MV-4-11 (cell line): ENCODE results near the gene FBXL16.

Source experiments
- DNase-seq: peaks from one replicate; lab custom pipeline; 2025; lab: John Stamatoyannopoulos, UW

The FBXL16 gene

DNA sequence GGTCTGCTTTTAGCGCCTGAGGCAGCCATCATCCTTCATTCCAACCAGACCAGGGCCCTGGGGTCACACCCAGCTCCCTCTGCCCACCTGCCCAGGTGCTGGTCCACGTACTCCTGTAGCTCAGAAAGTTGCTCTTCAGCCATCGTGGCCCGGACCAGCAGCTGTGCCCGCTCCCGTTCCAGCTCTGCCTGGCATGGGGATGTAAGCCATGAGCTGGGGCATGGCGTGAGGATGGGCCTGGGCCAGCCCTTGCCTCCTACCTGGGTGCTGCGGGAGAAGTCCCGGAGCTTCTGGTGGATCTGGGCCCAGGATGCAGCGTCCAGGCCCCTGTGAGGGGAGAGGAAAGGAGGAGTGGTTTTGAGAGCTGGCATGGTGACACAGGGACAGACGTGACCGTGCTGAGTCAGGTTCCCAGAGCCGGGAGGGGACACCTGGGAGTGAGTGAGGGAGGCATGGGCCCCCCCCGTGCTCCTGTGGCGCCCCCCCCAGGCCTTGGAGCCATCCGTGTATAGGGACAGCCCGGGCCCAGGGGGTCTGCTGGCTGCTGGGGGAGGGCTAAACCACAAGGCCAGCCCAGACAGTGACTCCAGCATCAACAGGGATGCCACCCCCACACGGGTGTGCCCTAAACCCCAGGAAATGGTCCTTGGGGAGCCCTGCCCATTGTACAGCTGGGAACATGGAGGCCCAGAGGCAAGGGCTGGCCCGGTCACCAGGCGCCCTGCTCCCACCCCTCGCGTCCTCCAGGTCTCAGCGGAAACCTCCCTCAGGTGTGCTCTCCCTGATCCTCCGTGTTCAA, 17.4 kb upstream of the FBXL16 start:
- DNase-seq, result no peak

GRCh38 chr16:721765-722540, 16.4 kb upstream of the FBXL16 start:
- no peak for DNase-seq

DNA sequence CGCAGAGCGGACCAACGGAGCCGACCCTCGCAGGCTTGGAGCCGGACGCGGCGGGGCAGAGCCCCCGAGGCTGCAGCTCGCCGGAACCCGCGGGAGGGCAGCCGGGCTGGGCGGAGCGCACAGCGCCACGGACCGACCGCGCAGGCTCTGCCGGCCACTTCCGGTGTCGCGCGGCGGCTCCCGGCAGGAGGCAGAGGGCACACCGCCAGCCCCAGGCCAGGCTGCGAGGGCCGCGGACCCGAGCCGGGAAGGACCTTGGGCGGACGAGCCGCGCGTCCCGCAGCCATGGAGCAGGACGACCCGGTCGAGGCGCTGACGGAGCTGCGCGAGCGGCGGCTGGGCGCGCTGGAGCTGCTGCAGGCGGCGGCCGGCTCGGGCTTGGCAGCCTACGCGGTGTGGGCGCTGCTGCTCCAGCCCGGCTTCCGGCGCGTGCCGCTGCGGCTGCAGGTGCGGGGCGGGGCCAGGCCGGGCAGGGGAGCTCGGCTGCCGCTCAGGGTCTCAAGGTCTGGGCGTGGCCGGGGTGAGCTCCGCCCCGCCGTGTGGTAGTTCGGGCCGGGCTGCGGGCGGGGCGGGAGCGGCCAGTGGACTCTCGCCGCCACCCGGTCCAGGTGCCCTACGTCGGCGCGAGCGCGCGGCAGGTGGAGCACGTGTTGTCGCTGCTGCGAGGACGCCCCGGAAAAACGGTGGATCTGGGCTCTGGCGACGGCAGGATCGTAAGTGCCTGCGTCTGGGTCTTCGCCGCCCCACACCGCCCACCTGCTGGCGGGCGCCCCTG, 15.6 kb upstream of the FBXL16 start, which contains the start of gene ANTKMT:
Gene ANTKMT (plus strand): TSS at position 157 of the 775 bp plus-strand sequence. CDS start 129 bp downstream, at position 286.
- peak; percentile 80 for DNase-seq

GRCh38 chr16:720447-720989, 14.9 kb upstream of the FBXL16 start:
- peak; percentile 62 for DNase-seq

- peak; percentile 37 for DNase-seq
Observed at GRCh38 chr16:719815-720446, 14.3 kb upstream of the FBXL16 start.

DNA sequence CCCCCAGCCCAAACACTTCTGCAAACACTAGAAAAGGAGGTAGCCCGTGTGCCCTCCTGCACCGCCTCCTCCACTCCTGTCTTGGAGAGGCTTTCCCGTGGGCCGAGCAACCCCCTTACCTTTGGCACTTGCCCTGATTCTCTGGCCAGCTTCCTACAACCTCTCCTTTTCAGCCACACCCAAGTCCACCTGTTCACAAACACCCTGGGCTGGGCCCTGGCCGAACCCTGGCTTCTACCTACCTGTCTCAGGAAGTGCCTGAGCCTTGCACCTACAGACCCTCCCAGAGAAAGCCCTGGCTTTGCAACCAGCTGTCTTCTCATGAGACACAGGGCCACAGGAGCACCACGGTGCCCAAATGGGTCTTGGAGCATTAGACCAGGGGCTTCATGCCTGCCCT, 13.3 kb upstream of the FBXL16 start:
- DNase-seq, result no peak

GRCh38 chr16:718389-718788, 12.8 kb upstream of the FBXL16 start:
- DNase-seq, result no peak

DNA sequence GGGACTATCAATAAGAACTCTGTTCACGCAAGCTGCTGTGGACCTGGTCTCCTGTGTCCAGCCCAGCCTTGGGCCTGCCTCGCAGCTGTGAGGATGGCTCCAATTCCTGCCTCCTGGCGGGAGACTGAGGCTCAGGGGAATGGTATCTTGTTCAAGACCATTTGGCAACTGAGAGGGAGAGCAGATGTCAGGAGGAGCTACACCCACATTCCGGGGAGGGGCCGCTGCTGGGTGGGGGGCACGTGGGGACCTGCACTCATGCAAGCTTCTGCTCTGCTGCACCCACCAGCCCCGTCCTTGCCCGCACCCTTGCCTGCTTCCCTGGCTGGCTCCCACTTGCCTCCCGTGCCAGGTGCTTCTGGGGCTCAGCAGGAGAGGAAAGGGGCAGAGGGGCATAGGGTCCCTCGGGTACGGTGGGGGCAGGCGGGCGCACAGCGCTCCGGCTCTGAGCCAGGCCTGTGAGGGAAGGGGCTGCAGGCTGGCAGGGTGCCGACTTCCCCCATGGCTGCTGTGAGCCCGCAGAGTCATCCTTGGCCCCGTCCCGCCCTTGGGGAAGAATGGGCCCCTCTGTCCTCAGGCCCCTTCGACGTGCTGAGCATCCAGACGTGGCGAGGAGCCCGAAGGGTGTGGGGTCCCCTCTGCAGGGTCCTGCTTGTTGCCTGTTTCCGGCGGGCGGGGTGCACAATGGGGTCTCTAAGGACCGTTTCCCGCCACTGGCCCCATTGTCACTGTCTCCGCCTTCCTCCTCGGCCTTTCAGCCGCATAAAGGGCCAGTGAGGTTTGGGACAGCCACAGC, 12.0 kb upstream of the FBXL16 start:
- DNase-seq, result no peak

- DNase-seq, result no peak
Observed at GRCh38 chr16:716768-717325, 11.2 kb upstream of the FBXL16 start.

- DNase-seq, result no peak
Observed at GRCh38 chr16:716200-716568, 10.6 kb upstream of the FBXL16 start.

- no peak for DNase-seq
Observed at GRCh38 chr16:715477-716199, 10.0 kb upstream of the FBXL16 start.

DNA sequence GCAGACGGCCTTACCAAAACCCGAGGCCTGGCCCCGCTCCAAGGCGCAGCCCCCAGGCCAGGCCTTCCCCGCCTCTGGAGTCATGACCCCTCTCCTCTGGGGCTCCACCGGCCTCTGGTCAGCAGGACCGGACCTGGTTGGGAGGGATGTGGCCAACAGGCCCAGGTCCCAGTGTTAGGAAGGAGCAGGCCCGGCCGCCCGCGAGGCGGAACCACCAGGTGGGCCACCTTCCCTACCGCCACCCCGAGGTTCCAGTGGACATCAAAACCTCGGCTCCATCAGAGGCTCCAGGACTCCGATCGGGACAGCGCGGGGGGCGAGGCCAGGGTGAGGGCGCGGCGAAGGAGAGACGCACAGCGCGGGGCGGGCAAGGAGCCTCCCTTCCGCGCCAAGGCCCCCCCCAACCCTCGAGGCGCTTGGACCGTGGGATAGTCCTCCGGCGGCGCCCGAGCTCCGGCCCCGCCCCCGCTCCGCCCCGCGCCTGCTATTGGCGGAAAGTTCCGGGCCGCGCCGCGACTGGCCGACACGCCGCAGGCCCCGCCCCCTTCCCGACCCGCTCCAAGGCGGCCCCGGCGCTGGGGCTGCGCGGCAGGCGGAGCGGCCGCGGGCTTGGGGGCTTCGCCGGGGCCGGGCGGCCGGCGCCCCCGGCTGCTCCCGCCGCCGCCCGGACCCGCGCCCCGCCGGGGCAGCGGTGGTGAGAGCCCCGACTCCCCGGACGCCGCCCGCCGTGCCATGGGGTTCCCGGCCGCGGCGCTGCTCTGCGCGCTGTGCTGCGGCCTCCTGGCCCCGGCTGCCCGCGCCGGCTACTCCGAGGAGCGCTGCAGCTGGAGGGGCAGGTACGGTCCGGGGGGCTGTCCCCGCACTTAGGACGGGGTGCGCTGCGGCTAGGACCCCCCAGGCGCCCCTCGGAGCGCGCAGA, 9.2 kb upstream of the FBXL16 start, which contains the start of gene METRN:
Gene METRN (plus strand): TSS at position 561 of the 919 bp plus-strand sequence. CDS start 172 bp downstream, at position 733.
- DNase-seq, result peak; percentile 79

GRCh38 chr16:714079-714478, 8.5 kb upstream of the FBXL16 start:
- no peak for DNase-seq

DNA sequence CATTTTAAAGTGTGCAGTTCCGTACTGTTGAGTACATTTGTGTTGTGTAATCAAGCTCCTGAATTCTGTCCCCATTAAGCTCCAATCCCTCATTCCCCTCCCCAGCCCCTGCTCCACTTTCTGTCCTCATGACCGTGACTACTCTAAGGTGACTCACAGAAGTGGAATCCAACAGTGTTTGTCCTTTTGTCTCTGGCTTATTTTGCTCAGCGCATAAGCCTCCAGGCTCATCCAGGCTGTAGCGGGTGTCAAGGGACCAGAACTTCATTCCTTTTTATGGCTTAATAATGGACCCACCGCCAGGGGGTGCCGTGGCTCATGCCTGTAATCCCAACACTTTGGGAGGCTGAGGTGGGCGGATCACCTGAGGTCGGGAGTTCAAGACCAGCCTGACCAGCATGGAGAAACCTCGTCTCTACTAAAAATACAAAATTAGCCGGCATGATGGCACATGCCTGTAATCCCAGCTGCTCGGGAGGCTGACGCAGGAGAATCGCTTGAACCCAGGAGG, 7.2 kb upstream of the FBXL16 start:
- DNase-seq, result peak; percentile 54

DNA sequence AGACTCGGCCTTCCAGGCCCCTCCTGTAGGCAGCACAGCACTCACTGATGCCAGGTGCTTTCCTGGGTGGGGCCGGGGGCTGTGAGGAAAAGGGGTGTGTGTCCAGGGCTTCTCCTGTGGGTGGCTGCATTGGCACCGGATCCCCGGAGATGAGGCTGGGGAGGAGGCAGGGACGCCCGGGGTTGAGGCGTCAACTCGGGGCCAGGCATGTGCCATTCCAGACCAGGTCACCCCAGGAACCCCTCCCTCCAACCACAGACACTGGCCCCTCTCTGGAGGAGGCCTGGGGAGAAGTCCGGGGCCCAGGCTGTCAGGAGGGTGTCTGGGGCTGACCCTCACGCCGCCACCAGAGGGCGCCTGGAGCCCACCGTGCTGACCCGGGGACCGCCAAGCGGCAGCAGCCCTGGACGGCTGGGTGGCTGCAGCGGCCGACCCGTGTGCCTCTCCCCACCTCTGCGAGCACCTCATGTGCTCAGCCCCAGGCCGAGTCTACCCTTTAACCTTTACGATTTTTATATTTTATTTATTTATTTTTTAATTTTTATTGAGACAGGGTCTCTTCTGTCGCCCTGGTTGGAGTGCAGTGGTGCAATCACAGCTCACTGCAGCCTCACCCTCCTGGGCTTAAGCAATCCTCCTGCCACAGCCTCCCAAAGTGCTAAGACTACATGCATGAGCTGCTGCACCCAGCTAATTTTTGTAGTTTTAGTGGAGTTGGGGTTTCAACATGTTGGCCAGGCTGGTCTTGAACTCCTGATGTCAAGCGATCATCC, 6.1 kb upstream of the FBXL16 start:
- DNase-seq, result peak; percentile 46

DNA sequence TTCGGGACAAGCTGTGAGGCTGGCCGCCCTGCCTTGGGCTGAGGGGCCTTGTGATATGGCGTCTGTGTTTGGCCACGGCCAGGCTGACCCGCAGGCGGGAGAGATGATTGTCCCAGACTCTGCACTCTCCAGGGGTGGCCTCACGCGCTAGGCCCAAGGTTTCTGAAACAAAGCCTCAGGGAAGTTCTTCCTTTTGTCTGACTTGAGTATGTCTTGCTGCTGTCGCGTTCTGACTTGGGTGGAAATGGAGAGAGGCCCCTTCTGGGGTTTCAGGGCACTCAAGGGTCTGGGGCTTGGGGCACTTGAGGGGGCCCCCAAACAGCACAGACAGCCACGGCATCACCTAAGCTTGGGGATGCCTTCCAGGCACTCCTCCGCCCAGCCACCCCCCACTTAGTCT, 5.5 kb upstream of the FBXL16 start:
- no peak for DNase-seq

- no peak for DNase-seq
Observed at GRCh38 chr16:710500-711075, 5.0 kb upstream of the FBXL16 start.
